Measurements from ENCODE around the gene KRT79. TPM values are rescaled to one million over a fixed set of nuclear protein-coding genes. Genes with fewer than 3 reads are reported as not detected.

The KRT79 gene
- total and polyA plus RNA-seq, 9 of the 15 experiments (the other 6 are each of a cell fraction or from before 2014, with no cell fraction given) = 0.03 to 2.3 (median 0.23) TPM; not detected in 2

DNA sequence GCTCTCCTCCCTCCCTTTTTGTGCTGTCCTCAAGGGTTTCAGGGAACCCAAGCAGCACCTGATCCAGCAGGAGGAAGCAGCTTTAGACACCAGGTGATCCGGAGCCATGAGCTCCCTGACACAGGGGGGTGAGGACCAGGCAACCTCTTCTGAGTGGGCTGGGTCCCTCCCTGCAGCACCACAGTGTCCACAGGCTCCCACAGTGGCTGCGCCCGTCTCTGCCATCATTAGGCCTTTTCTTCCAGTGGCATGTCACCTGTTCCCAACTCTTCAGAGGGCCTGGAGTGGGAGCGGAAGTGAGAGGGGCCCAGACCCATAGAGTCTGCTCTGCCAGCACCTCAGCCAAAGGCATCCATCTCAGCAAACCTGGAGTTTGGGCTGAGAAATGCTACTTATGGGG lies 56.5 kb downstream of the KRT79 start (continued):
- TF ChIP-seq, protein P1, sequence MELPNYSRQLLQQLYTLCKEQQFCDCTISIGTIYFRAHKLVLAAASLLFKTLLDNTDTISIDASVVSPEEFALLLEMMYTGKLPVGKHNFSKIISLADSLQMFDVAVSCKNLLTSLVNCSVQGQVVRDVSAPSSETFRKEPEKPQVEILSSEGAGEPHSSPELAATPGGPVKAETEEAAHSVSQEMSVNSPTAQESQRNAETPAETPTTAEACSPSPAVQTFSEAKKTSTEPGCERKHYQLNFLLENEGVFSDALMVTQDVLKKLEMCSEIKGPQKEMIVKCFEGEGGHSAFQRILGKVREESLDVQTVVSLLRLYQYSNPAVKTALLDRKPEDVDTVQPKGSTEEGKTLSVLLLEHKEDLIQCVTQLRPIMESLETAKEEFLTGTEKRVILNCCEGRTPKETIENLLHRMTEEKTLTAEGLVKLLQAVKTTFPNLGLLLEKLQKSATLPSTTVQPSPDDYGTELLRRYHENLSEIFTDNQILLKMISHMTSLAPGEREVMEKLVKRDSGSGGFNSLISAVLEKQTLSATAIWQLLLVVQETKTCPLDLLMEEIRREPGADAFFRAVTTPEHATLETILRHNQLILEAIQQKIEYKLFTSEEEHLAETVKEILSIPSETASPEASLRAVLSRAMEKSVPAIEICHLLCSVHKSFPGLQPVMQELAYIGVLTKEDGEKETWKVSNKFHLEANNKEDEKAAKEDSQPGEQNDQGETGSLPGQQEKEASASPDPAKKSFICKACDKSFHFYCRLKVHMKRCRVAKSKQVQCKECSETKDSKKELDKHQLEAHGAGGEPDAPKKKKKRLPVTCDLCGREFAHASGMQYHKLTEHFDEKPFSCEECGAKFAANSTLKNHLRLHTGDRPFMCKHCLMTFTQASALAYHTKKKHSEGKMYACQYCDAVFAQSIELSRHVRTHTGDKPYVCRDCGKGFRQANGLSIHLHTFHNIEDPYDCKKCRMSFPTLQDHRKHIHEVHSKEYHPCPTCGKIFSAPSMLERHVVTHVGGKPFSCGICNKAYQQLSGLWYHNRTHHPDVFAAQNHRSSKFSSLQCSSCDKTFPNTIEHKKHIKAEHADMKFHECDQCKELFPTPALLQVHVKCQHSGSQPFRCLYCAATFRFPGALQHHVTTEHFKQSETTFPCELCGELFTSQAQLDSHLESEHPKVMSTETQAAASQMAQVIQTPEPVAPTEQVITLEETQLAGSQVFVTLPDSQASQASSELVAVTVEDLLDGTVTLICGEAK (IDR thresholded peaks at IDR 0.05) = no peak
- TF ChIP-seq, protein P1 (CRISPR knock-in tag; IDR thresholded peaks at IDR 0.05) = no peak
- TF ChIP-seq, protein P2, sequence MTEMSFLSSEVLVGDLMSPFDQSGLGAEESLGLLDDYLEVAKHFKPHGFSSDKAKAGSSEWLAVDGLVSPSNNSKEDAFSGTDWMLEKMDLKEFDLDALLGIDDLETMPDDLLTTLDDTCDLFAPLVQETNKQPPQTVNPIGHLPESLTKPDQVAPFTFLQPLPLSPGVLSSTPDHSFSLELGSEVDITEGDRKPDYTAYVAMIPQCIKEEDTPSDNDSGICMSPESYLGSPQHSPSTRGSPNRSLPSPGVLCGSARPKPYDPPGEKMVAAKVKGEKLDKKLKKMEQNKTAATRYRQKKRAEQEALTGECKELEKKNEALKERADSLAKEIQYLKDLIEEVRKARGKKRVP (CRISPR knock-in tag; IDR thresholded peaks at IDR 0.05) = no peak

Data from K562 (cell line).